ENCODE measurements around the gene PSMC4.

PSMC4 gene

GRCh38 chr19:39969681-39970424 is 1.1 kb upstream of the PSMC4 start:
- Histone ChIP-seq H4K20me1 (ENCODE audit: insufficient read depth) (no peaks in the 10 kb centered on the region), H3K79me2 (ENCODE audit: insufficient read depth, low read depth) (peaks cover 34% of the 10 kb centered on the region)
- TF ChIP-seq CTCF (conservative IDR thresholded peaks at IDR 0.05; ENCODE audit: low read depth, low read length): no peak

GRCh38 chr19:39970425-39970674 is 615 bp upstream of the PSMC4 start:
- Histone ChIP-seq H3K4me1 (ENCODE audit: low read depth, poor library complexity, severe bottlenecking) (peaks cover 19% of the 10 kb centered on the region), H2AFZ (ENCODE audit: low read depth) (peak overlapping the region; percentile 81), H3K4me3 (IDR thresholded peaks at IDR 0.05; ENCODE audit: insufficient read depth, low read depth, low read length) (peak overlapping the region; percentile 9), H3K27me3 (ENCODE audit: insufficient read depth, low read depth) (no peaks in the 10 kb centered on the region), H3K9ac (peak overlapping the region; percentile 87), H3K27ac (peak overlapping the region; percentile 82), H3K79me2 (ENCODE audit: insufficient read depth, low read depth) (peaks cover 34% of the 10 kb centered on the region), H3K4me2 (peak overlapping the region; percentile 91), H3K36me3 (ENCODE audit: insufficient read depth) (peaks cover 7% of the 10 kb centered on the region; the same call in 1 of the 2 replicates), H4K20me1 (ENCODE audit: insufficient read depth) (no peaks in the 10 kb centered on the region)
- TF ChIP-seq CTCF (conservative IDR thresholded peaks at IDR 0.05; ENCODE audit: low read depth, low read length): no peak

More at GRCh38 chr19:39969681-39970424, 1.1 kb upstream of the PSMC4 start:
- H3K9ac ChIP-seq: peak overlapping the region; percentile 87
- H3K4me3 ChIP-seq (IDR thresholded peaks at IDR 0.05; ENCODE audit: insufficient read depth, low read depth, low read length): peak overlapping the region; percentile 9
- peak overlapping the region; percentile 81 for H2AFZ ChIP-seq (ENCODE audit: low read depth)
- peaks cover 19% of the 10 kb centered on the region for H3K4me1 ChIP-seq (ENCODE audit: low read depth, poor library complexity, severe bottlenecking)
- peak overlapping the region; percentile 82 for H3K27ac ChIP-seq
- H3K27me3 ChIP-seq (ENCODE audit: insufficient read depth, low read depth): no peaks in the 10 kb centered on the region
- H3K36me3 ChIP-seq (ENCODE audit: insufficient read depth): peaks cover 6% of the 10 kb centered on the region; the same call in 1 of the 2 replicates
- peak overlapping the region; percentile 91 for H3K4me2 ChIP-seq

GRCh38 chr19:39971380-39972035 is 543 bp downstream of the PSMC4 start:
- Histone ChIP-seq H3K36me3 (ENCODE audit: insufficient read depth) (peaks cover 7% of the 10 kb centered on the region; the same call in 1 of the 2 replicates), H3K4me2 (peak overlapping the region; percentile 97), H3K4me1 (ENCODE audit: low read depth, poor library complexity, severe bottlenecking) (peaks cover 19% of the 10 kb centered on the region), H4K20me1 (ENCODE audit: insufficient read depth) (no peaks in the 10 kb centered on the region), H3K79me2 (ENCODE audit: insufficient read depth, low read depth) (peaks cover 34% of the 10 kb centered on the region), H3K4me3 (IDR thresholded peaks at IDR 0.05; ENCODE audit: insufficient read depth, low read depth, low read length) (peak overlapping the region; percentile 30), H3K27me3 (ENCODE audit: insufficient read depth, low read depth) (no peaks in the 10 kb centered on the region), H3K27ac (peak overlapping the region; percentile 82; the same call in 1 of the 2 replicates), H3K9ac (peak overlapping the region; percentile 87), H2AFZ (ENCODE audit: low read depth) (peak overlapping the region; percentile 47)
- no peak for TF ChIP-seq CTCF (conservative IDR thresholded peaks at IDR 0.05; ENCODE audit: low read depth, low read length)

DNA sequence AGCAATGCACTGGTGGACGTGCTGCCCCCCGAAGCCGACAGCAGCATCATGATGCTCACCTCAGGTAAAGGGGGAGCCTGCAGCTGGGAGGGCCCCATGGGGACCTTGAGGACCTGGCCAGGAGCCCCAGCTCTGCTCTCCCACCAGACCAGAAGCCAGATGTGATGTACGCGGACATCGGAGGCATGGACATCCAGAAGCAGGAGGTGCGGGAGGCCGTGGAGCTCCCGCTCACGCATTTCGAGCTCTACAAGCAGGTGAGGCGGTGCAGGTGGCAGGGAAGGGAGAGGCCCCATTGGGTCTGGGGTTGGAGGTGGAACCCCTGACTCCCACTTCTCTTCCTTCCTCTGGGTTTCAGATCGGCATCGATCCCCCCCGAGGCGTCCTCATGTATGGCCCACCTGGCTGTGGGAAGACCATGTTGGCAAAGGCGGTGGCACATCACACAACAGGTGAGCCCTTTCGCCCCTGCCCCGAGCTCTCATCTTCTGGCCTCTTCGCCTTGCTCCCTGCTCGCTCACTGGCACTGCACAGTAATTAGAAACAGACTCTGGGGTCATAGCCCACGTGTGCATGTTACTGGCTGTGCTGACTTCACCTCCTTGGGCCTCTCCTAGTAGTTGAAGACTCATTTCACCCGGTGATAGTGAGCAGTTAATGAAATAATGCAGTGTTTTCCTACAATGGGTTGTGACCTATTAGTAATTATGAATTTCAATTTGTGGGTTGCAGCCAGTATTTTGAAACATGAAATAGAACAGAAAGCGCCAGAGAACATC is 3.6 kb downstream of the PSMC4 start:
- H2AFZ ChIP-seq (ENCODE audit: low read depth): no peak overlapping the region
- no peak overlapping the region for H3K27ac ChIP-seq
- H3K79me2 ChIP-seq (ENCODE audit: insufficient read depth, low read depth): peaks cover 30% of the 10 kb centered on the region
- H4K20me1 ChIP-seq (ENCODE audit: insufficient read depth): no peaks in the 10 kb centered on the region
- peaks cover 17% of the 10 kb centered on the region; the same call in 1 of the 2 replicates for H3K36me3 ChIP-seq (ENCODE audit: insufficient read depth)
- no peak overlapping the region for H3K9ac ChIP-seq
- H3K4me2 ChIP-seq: no peak overlapping the region
- H3K4me3 ChIP-seq (IDR thresholded peaks at IDR 0.05; ENCODE audit: insufficient read depth, low read depth, low read length): no peak overlapping the region
- peaks cover 11% of the 10 kb centered on the region for H3K4me1 ChIP-seq (ENCODE audit: low read depth, poor library complexity, severe bottlenecking)
- H3K27me3 ChIP-seq (ENCODE audit: insufficient read depth, low read depth): no peaks in the 10 kb centered on the region
- no peak for TF ChIP-seq CTCF (conservative IDR thresholded peaks at IDR 0.05; ENCODE audit: low read depth, low read length)
